IPS DF 6.9 (cell line): ENCODE results near the gene AGAP3.
"Not testable (repeated sequence)": the region's sequence is repeated elsewhere in the genome, so short reads cannot be mapped to it uniquely, and the experiment has no call there.

Source experiments
- DNase-seq: peaks from one replicate; pipeline ENCODE4 v3.0.0-alpha.2; 2013; ENCODE audit warnings: low read depth, low spot score
- H3K27ac ChIP-seq: one replicate; pipeline ENCODE4 v1.5.1; 2013; ENCODE audit warnings: low read length, control low read depth
- H3K27me3 ChIP-seq: 2 replicates; pipeline ENCODE4 v1.6.1; 2013; ENCODE audit warnings: mild to moderate bottlenecking, low read length; ENCODE audit not compliant: control insufficient read depth, insufficient read depth
- H3K36me3 ChIP-seq: 2 replicates; pipeline ENCODE4 v1.6.1; 2013; ENCODE audit warnings: low read length; ENCODE audit not compliant: control insufficient read depth, insufficient read depth
- H3K4me1 ChIP-seq: 2 replicates; pipeline ENCODE4 v1.6.1; 2013; ENCODE audit warnings: low read length; ENCODE audit not compliant: control insufficient read depth, insufficient read depth
- H3K4me3 ChIP-seq: 2 replicates; pipeline ENCODE4 v1.5.1; 2013; ENCODE audit warnings: mild to moderate bottlenecking, low read length
- H3K9me3 ChIP-seq: 2 replicates; pipeline ENCODE4 v1.6.1; 2013; ENCODE audit warnings: low read length, inconsistent platforms; ENCODE audit not compliant: control insufficient read depth, insufficient read depth
- WGBS: extraction: QIAGEN DNeasy Blood & Tissue Kit; methylation state at CpG from one replicate; pipeline ENCODE4 v1.1.7; 2013; ENCODE audit warnings: mixed read lengths, missing lambda C conversion rate; ENCODE audit not compliant: insufficient read length, insufficient coverage; 5-methylcytosine and 5-hydroxymethylcytosine counted together

Gene AGAP3

DNA sequence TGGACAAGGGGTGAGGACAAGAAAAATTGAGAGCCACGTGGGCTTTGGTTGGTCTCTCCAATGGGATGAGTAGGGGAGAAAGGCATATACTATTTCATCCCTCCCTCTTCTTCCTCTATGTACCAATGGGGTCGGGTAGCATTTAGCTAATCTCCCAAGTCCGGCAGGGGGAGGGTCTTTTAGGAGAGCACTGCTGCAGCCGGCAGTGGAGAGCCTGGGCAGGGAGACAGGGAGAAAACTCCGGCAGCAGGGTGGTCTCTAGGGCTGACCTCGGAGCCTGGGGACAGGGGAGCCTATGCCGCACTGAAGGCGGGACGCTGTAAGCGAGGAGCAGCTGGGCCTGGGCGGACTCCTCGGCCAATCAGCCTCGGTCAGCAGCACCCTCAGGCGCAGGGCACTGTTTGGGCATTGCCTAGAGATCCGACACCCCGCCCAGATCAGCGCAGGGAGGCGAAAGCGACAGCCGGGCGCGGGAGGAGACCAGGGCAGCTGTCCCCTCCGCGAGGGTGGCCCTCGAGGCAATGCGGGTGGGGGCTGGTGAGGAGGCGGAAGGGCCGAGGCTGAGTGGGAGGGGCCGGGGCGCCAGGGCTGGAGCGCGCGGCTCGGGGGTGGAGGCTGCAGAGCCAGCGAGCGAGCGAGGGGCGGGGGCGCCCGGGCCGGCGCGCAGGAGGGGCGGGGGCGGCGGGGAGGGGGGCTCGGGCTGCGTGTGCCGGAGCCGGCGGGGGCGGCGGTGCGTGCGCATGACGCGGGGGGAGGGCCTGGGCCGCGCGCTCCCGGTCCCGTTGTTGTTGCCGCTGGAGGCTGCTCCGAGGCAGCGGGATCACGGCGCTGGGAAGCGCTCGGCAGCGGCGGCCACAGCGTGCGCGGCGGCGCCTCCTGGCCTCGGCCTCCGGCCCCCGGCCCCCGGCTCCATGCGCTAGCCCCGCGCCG, at the start of gene AGAP3:
Gene AGAP3 (plus strand): TSS at position 785 of the 930 bp plus-strand sequence. CDS start 267 bp downstream, outside the sequence.
- Histone ChIP-seq H3K27me3 (peaks cover 3% of the 10 kb centered on the region; the same call in 1 of the 2 replicates), H3K27ac (no peak within 1 kb of the TSS), H3K36me3 (no peaks in the 10 kb centered on the region; the same call in 1 of the 2 replicates), H3K9me3 (no peaks in the 10 kb centered on the region), H3K4me1 (peaks cover 14% of the 10 kb centered on the region), H3K4me3 (peak within 1 kb of the TSS; percentile 45; the same call in 1 of the 2 replicates)
- DNase-seq: no peak
- no CpG with 5 or more reads among the region's 84 CpGs for WGBS

DNA sequence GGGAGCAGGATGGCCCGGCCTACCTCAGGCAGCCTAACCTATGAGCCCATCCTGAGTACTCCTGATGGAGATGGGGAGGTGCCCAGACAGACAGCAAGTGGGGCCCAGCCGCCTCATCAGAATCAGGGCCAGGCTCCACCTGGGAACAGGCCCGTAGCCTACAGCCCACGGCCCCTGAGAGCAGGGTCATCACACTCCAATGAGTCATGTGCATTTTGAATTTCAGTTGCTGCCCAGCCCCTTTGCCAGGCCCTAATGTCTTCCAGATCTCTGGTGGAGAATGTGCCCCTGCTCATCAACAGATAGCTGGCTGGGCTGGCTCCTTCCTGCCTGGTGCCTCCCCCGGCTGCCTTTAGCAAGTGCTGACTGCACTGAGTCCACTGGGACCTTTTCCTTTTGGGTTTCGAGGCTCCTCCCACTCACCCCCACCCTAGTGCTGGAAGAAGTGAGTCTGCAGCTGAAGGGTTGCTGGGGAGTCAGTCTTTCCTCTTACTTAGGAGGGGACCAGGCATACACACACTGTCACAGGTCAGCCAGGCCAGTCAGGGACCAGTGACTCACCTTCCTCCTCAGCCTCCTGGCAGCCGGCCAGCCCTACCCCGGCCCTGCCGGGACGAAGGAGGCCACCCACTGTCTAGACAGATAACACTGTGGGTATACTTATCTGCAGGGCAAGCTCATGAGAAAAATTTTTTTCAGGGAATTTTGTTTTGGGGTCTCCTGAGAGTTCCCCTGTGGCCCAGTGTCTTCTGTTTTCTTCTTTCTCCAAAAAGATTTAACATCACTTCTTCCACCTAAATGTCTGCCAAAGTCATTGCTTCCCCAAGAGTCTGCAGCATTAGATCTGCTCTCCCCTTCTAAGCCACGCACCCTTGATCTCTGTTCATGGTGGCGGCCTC, 47.1 kb upstream of the AGAP3 start:
- no peak overlapping the region for H3K4me3 ChIP-seq
- no peaks in the 10 kb centered on the region for H3K27me3 ChIP-seq
- H3K27ac ChIP-seq: no peak overlapping the region
- H3K9me3 ChIP-seq: no peaks in the 10 kb centered on the region
- no CpG with 5 or more reads among the region's 12 CpGs for WGBS
- H3K36me3 ChIP-seq: peaks cover 3% of the 10 kb centered on the region
- DNase-seq: no peak
- H3K4me1 ChIP-seq: no peaks in the 10 kb centered on the region

DNA sequence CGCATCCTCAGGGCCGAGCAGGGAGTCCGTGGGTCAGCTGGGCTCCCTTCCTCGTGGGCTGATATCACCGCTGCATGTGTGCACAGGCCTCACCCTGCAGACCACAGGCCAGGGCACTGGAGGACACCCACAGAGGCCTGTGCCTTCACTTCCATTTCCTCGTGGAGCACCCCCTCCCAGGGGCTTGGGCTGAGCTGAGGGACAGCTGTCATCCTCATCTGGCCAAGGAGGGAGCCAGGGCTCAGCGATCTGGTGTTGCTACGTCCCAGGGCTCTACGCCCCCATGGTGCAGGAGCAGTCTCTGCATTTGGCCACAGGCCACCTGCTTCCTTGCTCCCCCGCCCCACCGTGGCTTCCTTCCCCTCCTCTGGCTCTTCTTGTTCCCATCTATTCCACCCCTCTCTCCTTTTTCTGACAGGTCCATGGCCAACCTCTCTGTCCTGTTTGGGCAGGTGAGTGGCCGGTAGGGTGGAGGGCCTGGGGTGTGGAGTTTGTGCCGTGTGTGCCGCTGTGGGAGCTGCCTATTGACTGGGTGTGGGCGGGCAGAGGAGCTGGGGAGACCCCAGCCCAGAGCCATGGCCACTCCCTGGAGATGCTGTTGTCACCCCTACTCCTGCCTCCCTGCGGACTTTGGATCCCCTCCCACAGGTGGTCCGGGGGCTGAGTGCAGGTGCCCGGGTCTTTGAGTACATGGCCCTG, 46.3 kb upstream of the AGAP3 start:
- Histone ChIP-seq H3K27me3 (no peaks in the 10 kb centered on the region), H3K27ac (no peak overlapping the region), H3K4me1 (no peaks in the 10 kb centered on the region), H3K36me3 (peaks cover 3% of the 10 kb centered on the region), H3K9me3 (no peaks in the 10 kb centered on the region), H3K4me3 (no peak overlapping the region)
- no CpG with 5 or more reads among the region's 18 CpGs for WGBS
- DNase-seq: no peak

DNA sequence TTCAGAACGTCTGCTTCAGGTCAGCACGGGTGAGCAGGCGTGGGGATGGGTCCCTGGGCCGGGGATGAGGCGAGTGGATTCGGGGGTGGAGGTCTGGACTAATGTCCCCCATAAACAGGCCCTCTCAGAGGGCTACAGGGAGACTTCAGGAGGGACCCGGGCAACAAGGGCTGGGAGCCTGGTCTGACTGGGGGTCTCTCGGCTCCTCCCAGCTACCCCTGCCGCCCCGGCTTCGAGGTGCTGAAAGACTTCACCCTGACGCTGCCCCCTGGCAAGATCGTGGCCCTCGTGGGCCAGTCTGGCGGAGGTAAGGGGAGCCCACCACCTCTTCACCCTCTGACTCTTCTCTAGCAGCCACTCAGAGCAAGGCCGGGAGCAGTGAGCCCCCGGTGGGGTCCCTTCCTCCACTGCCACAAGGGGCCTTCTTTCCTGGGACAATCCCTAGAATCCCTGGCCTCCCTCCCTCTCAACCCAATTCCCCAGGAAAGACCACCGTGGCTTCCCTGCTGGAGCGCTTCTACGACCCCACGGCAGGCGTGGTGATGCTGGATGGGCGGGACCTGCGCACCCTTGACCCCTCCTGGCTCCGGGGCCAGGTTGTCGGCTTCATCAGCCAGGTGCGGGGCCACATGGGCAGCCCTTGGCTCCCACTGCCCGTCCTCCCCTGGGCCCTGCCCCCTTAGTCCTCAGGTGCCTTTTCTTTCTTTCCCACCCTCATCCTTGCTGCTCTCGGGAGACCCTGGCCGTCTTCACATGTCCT, 45.5 kb upstream of the AGAP3 start:
- H3K4me3 ChIP-seq: no peak overlapping the region
- no peaks in the 10 kb centered on the region for H3K9me3 ChIP-seq
- no peaks in the 10 kb centered on the region for H3K27me3 ChIP-seq
- no peaks in the 10 kb centered on the region for H3K4me1 ChIP-seq
- peaks cover 3% of the 10 kb centered on the region for H3K36me3 ChIP-seq
- WGBS: no CpG with 5 or more reads among the region's 30 CpGs
- H3K27ac ChIP-seq: no peak overlapping the region
- DNase-seq: no peak

DNA sequence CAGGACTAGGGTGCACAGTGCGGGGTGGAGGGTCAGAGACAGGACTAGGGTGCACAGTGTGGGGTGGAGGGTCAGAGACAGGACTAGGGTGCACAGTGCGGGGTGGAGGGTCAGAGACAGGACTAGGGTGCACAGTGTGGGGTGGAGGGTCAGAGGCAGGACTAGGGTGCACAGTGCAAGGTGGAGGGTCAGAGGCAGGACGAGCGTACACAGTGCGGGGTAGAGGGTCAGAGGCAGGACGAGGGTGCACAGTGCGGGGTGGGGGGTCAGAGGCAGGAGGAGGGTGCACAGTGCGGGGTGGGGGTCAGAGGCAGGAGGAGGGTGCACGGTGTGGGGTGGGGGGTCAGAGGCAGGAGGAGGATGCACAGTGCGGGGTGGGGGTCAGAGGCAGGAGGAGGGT, 42.8 kb upstream of the AGAP3 start:
- H3K27me3 ChIP-seq, H3K9me3 ChIP-seq, DNase-seq, H3K4me3 ChIP-seq, H3K27ac ChIP-seq, H3K36me3 ChIP-seq, H3K4me1 ChIP-seq: not testable (repeated sequence)
- WGBS: no CpG with 5 or more reads among the region's 10 CpGs

DNA sequence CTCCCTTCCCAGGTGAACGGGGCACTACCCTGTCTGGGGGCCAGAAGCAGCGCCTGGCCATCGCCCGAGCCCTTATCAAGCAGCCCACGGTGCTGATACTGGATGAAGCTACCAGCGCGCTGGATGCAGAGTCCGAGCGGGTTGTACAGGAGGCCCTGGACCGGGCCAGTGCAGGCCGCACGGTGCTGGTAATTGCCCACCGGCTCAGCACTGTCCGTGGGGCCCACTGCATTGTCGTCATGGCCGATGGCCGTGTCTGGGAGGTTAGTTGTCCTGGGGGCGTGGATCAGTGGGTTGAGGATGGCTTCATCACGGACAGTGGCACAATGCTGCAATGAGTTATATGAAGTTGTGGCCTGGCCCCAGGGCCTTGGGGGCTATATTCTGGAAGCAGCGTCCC, 42.3 kb upstream of the AGAP3 start:
- H3K4me3 ChIP-seq: no peak overlapping the region
- no peaks in the 10 kb centered on the region for H3K27me3 ChIP-seq
- DNase-seq: no peak
- H3K4me1 ChIP-seq: no peaks in the 10 kb centered on the region
- no peaks in the 10 kb centered on the region for H3K9me3 ChIP-seq
- WGBS: no CpG with 5 or more reads among the region's 20 CpGs
- no peak overlapping the region for H3K27ac ChIP-seq
- no peaks in the 10 kb centered on the region; the same call in 1 of the 2 replicates for H3K36me3 ChIP-seq

DNA sequence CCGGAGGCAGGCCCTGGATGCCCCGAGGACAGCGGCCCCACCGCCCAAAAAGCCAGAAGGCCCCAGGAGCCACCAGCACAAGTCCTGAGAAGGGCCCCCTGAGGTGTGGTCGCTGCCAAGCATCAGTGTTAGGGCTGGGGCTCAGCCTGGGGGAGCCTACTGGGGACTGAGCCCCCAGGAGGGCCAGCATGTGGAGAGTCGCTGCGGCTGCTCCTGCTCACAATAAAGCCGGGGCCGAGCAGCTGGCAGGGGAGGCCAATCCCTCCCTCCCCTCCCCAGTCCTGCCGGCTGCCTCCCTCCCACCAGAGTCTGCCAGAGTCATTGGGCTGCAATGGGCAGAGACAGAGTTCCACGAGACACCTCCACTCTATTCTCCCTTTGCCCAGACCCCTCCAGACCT, 41.0 kb upstream of the AGAP3 start:
- Histone ChIP-seq H3K4me3 (no peak overlapping the region), H3K4me1 (no peaks in the 10 kb centered on the region), H3K36me3 (no peaks in the 10 kb centered on the region; the same call in 1 of the 2 replicates), H3K9me3 (no peaks in the 10 kb centered on the region), H3K27me3 (peaks cover 5% of the 10 kb centered on the region; the same call in 1 of the 2 replicates), H3K27ac (no peak overlapping the region)
- DNase-seq: no peak
- WGBS: no CpG with 5 or more reads among the region's 11 CpGs

DNA sequence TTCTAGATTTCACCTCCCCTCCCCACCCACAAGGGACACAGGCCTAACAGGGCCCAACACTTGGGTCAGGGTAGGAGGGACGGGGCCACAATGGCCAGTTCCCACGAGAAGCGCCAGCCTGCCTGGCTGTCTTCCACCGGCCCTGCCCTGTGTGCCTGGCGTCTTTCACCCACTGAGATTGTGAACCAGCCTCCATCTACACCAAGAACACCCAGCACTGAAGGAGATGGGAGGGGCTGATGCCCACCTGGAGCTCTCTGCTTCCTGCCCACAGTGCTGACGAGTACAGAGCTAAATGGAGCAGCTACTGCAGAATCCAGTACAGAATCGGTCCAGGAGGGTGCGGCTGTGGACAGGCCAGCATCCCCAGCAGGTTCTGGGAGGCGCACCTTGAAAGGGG, 40.3 kb upstream of the AGAP3 start:
- H3K27ac ChIP-seq: no peak overlapping the region
- DNase-seq: no peak
- H3K4me3 ChIP-seq: no peak overlapping the region
- peaks cover 7% of the 10 kb centered on the region; the same call in 1 of the 2 replicates for H3K27me3 ChIP-seq
- H3K9me3 ChIP-seq: no peaks in the 10 kb centered on the region
- peaks cover 3% of the 10 kb centered on the region; the same call in 1 of the 2 replicates for H3K4me1 ChIP-seq
- no CpG with 5 or more reads among the region's 9 CpGs for WGBS
- H3K36me3 ChIP-seq: no peaks in the 10 kb centered on the region; the same call in 1 of the 2 replicates

DNA sequence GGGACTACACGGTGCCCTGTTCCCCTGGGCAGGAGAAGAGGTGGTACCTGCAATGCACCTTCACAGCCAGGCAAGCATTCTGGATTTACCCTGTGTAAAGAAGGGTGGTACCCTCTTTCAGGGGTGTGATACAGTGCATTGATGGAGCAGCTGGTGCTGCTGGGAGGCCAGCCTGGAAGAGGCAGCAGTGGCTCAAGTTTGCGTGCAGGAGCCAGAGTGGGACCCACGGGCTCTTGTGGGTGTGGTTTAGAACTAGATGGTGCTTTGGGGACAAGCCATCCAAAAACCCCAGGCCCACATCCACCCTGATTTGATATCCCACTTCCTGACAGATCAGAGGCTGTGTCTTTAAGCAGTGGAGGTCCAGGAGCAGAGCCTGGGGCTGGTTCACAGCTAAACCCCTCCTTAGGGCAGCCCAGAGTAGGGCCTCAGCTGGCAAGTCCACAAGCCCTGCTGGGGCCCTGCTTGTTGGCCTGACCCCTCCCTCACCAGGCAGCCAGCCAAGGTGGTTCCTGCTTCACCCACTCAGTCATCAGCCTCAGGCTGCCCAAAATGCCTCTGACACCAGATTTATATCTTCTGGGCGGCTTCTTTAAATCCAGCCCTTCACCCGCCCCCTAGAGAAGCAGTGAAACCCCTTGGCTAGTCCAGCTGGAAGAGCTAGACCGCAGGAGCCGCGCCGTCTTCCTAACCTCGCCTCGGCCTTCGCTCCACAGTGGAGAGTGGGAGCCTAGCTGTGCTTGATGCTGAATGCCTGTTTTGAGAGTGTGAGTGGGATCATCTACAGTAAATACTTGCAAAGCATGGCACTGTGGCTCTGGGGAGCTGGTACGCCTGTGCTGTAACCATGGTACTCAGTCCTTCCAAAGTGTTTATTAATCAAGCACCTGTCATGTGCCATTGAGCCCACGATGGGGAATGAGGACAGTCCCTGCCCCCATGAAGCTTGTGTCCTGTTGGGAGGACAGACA, 39.4 kb upstream of the AGAP3 start:
- H3K27ac ChIP-seq: no peak overlapping the region

More for the DNA sequence above, 39.4 kb upstream of the AGAP3 start:
- no peaks in the 10 kb centered on the region for H3K9me3 ChIP-seq
- no peak overlapping the region for H3K4me3 ChIP-seq
- peaks cover 4% of the 10 kb centered on the region; the same call in 1 of the 2 replicates for H3K4me1 ChIP-seq
- H3K27me3 ChIP-seq: peaks cover 10% of the 10 kb centered on the region; the same call in 1 of the 2 replicates
- no peaks in the 10 kb centered on the region; the same call in 1 of the 2 replicates for H3K36me3 ChIP-seq
- no peak for DNase-seq
- WGBS: no CpG with 5 or more reads among the region's 14 CpGs
